Measurements from ENCODE around the gene RHOBTB3. TPM values are rescaled to one million over a fixed set of nuclear protein-coding genes. Genes with fewer than 3 reads are reported as not detected.
"Not testable (repeated sequence)": the region's sequence is repeated elsewhere in the genome, so short reads cannot be mapped to it uniquely, and the experiment has no call there.

Gene RHOBTB3
- total RNA-seq, 4 donors from 2014 or later: 58.7 to 85.7 (median 68.0) TPM

GRCh38 chr5:95836544-95836943 lies 105.4 kb downstream of the RHOBTB3 start:
- H3K27ac ChIP-seq: peak overlapping the region; percentile 33 to 80 (median 72)
- H3K9me3 ChIP-seq: no peaks in the 10 kb centered on the region
- no peak for DNase-seq
- TF ChIP-seq, protein P1, sequence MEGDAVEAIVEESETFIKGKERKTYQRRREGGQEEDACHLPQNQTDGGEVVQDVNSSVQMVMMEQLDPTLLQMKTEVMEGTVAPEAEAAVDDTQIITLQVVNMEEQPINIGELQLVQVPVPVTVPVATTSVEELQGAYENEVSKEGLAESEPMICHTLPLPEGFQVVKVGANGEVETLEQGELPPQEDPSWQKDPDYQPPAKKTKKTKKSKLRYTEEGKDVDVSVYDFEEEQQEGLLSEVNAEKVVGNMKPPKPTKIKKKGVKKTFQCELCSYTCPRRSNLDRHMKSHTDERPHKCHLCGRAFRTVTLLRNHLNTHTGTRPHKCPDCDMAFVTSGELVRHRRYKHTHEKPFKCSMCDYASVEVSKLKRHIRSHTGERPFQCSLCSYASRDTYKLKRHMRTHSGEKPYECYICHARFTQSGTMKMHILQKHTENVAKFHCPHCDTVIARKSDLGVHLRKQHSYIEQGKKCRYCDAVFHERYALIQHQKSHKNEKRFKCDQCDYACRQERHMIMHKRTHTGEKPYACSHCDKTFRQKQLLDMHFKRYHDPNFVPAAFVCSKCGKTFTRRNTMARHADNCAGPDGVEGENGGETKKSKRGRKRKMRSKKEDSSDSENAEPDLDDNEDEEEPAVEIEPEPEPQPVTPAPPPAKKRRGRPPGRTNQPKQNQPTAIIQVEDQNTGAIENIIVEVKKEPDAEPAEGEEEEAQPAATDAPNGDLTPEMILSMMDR (IDR thresholded peaks at IDR 0.05): no peak
- TF ChIP-seq POLR2A (IDR thresholded peaks at IDR 0.05): no peak
- WGBS, 2 donors: 84 to 92% methylated on average over 1 of the region's 1 CpG
- H3K4me1 ChIP-seq: peaks cover 4 to 21% of the 10 kb centered on the region in 2 donors
- no peaks in the 10 kb centered on the region for H3K36me3 ChIP-seq
- no peak overlapping the region for H3K4me3 ChIP-seq (replicated peaks in 1 of 3)
- intact Hi-C loops (cut with DNase I): no loop called here
- no peaks in the 10 kb centered on the region for H3K27me3 ChIP-seq

DNA sequence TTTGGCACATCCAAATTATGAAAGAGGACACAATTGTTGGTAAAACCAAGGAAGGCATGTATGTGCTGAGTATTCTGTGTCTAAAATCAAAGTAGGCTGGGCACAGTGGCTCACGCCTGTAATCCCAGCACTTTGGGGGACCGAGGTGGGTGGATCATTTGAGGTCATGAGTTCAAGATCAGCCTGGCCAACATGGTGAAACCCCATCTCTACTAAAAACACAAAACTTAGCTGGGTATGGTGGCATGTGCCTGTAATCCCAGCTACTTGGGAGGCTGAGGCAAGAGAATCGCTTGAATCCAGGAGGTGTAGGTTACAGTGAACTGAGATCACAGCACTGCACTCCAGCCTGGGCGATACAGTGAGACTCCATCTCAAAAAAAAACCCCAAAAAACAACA lies 105.8 kb downstream of the RHOBTB3 start:
- H3K27me3 ChIP-seq; DNase-seq; H3K4me3 ChIP-seq (replicated peaks in 1 of 3); intact Hi-C loops (cut with DNase I); H3K36me3 ChIP-seq; H3K9me3 ChIP-seq: not testable (repeated sequence)
- Histone ChIP-seq H3K4me1 (peaks cover 4 to 21% of the 10 kb centered on the region in 2 donors), H3K27ac (peak overlapping the region in 2 of 3 donors; percentile 72 to 80)
- WGBS, 2 donors: 95 to 96% methylated on average over 4 of the region's 4 CpGs

- Histone ChIP-seq H3K27me3 (no peaks in the 10 kb centered on the region), H3K36me3 (no peaks in the 10 kb centered on the region), H3K9me3 (no peaks in the 10 kb centered on the region), H3K4me1 (peaks cover 4 to 21% of the 10 kb centered on the region in 2 donors), H3K27ac (no peak overlapping the region), H3K4me3 (replicated peaks in 1 of 3) (no peak overlapping the region)
- TF ChIP-seq, protein P1 (IDR thresholded peaks at IDR 0.05): no peak
- no peak for TF ChIP-seq POLR2A (IDR thresholded peaks at IDR 0.05)
- DNase-seq: no peak
- WGBS, 2 donors: 98% methylated on average over 5 of the region's 5 CpGs
- intact Hi-C loops (cut with DNase I): no loop called here
These were observed 106.4 kb downstream of the RHOBTB3 start for GRCh38 chr5:95837492-95837891.

DNA sequence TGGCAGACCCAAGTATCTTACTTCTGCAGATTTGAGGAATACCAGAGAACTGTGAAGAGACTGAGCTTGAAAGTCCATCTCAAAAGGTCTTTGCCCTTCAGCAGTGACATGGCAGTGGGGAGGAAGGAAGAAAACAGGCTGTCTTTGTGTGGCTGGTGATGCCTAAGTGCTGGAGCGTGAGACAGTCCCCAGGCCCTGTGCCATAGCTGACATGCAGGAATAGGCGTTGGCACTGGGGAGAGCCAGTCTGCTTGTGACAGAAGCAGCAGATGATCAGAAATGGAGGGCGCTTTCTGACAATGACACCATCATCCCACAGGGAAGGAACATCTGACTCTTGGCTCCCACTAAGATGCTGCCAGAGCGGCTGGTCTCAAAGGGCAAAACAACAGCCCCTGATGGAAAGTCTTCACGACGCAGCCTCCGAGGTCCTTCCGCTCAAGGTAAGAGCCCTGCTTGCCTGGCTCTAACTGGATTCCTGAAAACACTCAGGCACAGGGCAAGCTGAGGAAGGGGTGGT lies 106.9 kb downstream of the RHOBTB3 start:
- H3K4me1 ChIP-seq: peaks cover 7 to 25% of the 10 kb centered on the region in 2 donors
- no peak overlapping the region for H3K27ac ChIP-seq
- no peaks in the 10 kb centered on the region for H3K27me3 ChIP-seq
- no peak overlapping the region for H3K4me3 ChIP-seq (replicated peaks in 1 of 3)
- WGBS, 2 donors: 94 to 99% methylated on average over 8 of the region's 8 CpGs
- TF ChIP-seq, protein P1 (IDR thresholded peaks at IDR 0.05): no peak
- no peak for TF ChIP-seq POLR2A (IDR thresholded peaks at IDR 0.05)
- H3K36me3 ChIP-seq: no peaks in the 10 kb centered on the region
- intact Hi-C loops (cut with DNase I): no loop called here
- no peak for DNase-seq
- no peaks in the 10 kb centered on the region for H3K9me3 ChIP-seq

DNA sequence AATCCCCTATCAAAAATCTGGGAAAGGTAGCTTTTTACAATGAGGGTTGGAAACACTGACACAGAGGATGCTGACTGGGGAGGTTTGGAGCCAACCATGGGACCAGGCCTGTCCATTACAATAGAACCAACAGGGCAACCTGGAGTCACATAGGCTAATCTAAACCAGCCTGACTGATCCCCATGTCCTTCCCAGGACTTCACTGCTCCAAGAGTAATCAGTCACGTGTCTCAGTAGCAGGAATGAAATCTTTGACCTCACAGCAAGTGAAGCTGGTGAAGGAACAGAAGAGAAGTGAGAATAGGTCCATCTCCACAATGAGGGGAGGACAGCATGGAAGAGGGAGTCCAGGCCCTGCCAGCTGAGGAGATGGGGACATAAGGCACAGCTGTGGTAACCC lies 107.4 kb downstream of the RHOBTB3 start:
- DNase-seq: no peak
- intact Hi-C loops (cut with DNase I): no loop called here
- TF ChIP-seq POLR2A (IDR thresholded peaks at IDR 0.05): no peak
- TF ChIP-seq, protein P1 (IDR thresholded peaks at IDR 0.05): no peak
- Histone ChIP-seq H3K27me3 (no peaks in the 10 kb centered on the region), H3K36me3 (no peaks in the 10 kb centered on the region), H3K4me1 (peaks cover 12 to 30% of the 10 kb centered on the region in 2 donors), H3K9me3 (no peaks in the 10 kb centered on the region), H3K27ac (no peak overlapping the region), H3K4me3 (replicated peaks in 1 of 3) (no peak overlapping the region)
- WGBS, 2 donors: 67 to 100% methylated on average over 1 of the region's 1 CpG

Data from thyroid gland (tissue), 4 donors.